GM10248 (cell line): Measurements from ENCODE around the gene LGR6.

Experiments used
- CTCF ChIA-PET: fragments of 300-600 bp; sonication (Branson Sonifier 250); formaldehyde crosslinking; extraction: SDS; loops from one replicate; lab custom pipeline; 2021; ENCODE audit warnings: antibody characterized with exemption; lab: Yijun Ruan, JAX
- POLR2A ChIA-PET: fragments of 350-650 bp; sonication (Branson Sonifier 250); formaldehyde crosslinking; extraction: SDS; loops from one replicate; lab custom pipeline; 2020; ENCODE audit warnings: antibody characterized with exemption; lab: Yijun Ruan, JAX
- DNase-seq: peaks from one replicate; pipeline ENCODE4 v3.0.0; 2012; ENCODE audit errors: extremely low spot score
- TF ChIP-seq, protein P1 (sequence below): IDR thresholded peaks from 2 replicates; pipeline ENCODE4 v1.5.1; 2012; ENCODE audit warnings: mild to moderate bottlenecking, low read depth; ENCODE audit errors: extremely low read depth, missing control alignments, control extremely low read depth

LGR6 gene

DNA sequence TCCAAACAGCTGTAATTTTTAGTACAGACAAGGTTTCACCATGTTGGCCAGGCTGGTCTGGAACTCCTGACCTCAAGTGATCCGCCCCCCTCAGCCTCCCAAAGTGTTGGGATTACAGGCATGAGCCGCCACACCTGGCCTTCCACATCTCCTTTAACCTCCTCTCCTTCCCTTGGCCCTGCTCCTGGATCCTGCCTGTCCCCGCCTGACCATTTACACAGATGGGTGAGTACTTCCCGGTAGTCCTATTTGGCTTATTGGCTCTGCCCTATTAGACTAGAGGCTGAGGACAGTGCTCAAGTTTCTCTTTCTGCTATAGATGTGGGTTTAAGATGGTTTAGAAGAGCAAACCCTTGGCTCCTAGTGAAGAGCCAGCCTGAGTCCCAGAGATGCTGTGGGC is 40.3 kb upstream of the LGR6 start:
- ChIA-PET POLR2A (interaction anchor here (0.5 kb wide), 1 partner anchor 855 kb away, joined by 6 read pairs; no protein-coding TSS in a partner anchor), CTCF (interaction anchor here (0.7 to 3.1 kb wide), 5 partner anchors 9 to 36 kb away, joined by 3 to 17 read pairs (median 13); partner anchors contain the start of gene ARL8A)
- TF ChIP-seq, protein P1, sequence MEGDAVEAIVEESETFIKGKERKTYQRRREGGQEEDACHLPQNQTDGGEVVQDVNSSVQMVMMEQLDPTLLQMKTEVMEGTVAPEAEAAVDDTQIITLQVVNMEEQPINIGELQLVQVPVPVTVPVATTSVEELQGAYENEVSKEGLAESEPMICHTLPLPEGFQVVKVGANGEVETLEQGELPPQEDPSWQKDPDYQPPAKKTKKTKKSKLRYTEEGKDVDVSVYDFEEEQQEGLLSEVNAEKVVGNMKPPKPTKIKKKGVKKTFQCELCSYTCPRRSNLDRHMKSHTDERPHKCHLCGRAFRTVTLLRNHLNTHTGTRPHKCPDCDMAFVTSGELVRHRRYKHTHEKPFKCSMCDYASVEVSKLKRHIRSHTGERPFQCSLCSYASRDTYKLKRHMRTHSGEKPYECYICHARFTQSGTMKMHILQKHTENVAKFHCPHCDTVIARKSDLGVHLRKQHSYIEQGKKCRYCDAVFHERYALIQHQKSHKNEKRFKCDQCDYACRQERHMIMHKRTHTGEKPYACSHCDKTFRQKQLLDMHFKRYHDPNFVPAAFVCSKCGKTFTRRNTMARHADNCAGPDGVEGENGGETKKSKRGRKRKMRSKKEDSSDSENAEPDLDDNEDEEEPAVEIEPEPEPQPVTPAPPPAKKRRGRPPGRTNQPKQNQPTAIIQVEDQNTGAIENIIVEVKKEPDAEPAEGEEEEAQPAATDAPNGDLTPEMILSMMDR, result no peak

DNA sequence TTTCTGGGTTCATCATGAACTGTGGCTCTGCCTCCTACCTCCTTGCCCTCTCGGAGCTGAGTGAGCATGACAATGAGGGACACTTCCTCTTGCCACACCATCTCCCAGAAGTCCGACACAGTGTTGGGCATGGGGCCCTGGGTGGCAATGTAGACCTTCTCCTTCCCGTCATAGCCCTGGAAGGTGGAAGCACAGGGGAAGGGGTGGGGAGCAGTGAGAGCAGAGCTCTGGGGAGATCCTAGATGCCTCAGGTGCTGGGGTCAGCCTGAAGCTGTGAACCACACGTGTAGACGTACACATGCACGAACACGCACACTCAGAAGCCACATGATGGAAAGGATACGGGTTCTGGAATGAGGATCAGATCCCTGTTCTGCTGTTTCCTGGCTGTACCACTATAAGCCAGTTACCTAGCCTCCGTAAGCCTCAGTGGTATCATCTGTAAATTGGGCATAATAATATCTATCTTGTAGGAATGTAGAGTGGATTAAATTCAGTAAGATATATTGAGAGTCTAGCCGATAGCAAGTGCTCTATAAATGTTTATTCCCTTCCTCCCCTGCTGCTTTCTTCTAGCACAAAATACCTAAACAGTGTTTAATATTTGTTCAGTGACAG is 39.3 kb upstream of the LGR6 start:
- ChIA-PET CTCF (interaction anchor here (0.7 to 3.1 kb wide), 16 partner anchors 8 to 565 kb away, joined by 3 to 17 read pairs (median 7); partner anchors contain the start of gene ARL8A), POLR2A (no interaction called here)
- TF ChIP-seq, protein P1, result peak; percentile 1
- no peak for DNase-seq

More for the DNA sequence above, 40.3 kb upstream of the LGR6 start:
- DNase-seq, result no peak

DNA sequence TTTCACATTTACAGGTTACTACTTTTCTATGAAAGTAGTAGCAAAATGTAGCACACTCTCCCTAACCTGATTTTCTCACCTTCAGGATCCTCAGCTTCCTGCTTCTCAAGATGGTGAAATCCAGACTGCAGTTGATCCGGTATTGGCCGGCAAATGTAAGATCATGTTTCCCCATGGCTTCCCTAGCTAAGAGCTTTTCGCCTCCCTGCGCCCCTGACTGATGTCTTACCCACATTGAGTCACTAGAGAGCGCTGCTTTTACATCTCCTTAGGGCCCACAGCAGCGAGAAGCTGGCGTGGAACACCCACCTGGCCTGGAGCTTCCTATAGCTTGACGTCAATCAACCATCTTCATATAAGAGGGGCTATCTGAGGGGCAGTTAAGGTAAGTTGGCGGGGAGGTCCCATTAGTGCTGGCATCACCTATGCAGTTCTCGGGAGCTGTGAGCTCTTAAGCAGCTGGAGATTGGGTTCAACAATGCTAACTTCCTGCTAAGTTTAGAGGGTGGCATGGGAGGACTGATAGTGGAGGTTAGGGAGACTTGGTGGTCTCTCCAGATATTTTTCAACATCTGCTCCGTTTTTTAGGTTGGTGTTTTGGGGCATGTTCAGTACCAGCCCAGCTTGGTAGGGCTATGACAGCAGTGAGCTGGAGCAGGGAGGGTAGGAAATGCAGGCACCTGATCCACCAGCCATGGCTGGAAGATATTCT is 38.7 kb upstream of the LGR6 start:
- ChIA-PET CTCF (interaction anchor here (0.6 to 3.1 kb wide), 18 partner anchors 8 to 565 kb away, joined by 3 to 17 read pairs (median 6); partner anchors contain the start of genes ARL8A and LGR6), POLR2A (no interaction called here)

DNA sequence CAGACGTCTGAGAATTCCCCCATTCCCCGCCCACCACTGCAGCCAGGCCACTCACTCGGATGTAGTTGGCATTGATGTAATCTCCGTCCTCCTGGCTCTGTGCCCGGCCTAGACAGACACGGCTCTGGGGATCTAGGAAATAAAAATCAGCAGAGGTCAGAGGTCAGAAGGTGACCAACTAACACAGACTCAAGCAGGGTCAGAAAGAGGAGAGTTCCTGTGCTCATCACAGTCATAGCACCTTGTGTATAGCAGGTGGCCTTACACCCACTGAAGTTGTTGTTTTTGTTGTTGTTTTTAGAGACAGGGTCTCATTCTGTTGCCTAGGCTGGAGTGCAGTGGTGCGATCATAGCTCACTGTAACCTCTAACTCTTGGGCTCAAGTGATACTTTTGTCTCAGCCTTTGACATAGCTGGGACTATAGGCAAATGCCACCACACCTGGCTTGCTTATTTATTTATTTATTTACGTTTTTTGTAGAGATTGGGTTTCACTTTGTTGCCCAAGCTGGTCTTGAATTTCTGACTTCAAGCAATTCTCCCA is 38.0 kb upstream of the LGR6 start:
- ChIA-PET POLR2A (no interaction called here), CTCF (interaction anchor here (0.6 to 3.1 kb wide), 15 partner anchors 8 to 564 kb away, joined by 3 to 17 read pairs (median 7); partner anchors contain the start of genes ARL8A and LGR6)
- no peak for DNase-seq
- TF ChIP-seq, protein P1, result no peak

More for the DNA sequence above, 38.7 kb upstream of the LGR6 start:
- TF ChIP-seq, protein P1, result peak; percentile 65
- DNase-seq, result peak; percentile 53

DNA sequence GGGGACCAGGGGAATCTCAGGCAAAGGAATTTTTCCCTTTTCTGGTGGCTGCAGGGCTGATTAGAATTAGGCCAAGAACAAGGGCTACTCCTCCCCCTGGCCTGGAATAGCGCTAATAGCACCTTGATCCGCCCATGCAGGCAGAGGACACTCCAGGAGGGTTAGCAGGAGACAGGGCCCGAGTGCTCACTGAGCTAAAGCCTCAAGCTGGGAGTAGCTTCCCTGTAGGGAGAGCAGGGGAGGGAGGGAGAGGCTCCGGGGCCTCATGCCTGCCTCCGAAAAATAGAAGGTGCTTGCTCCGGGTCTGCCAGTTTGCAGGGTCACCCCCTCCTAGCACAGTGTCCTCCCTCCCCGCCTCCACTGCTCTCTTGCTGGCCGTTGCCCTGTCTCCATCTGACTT is 37.0 kb upstream of the LGR6 start:
- ChIA-PET CTCF (interaction anchor here (2.7 to 3.1 kb wide), 2 partner anchors 10 to 33 kb away, joined by 15 to 17 read pairs; no protein-coding TSS in a partner anchor), POLR2A (interaction anchor here (0.5 kb wide), 1 partner anchor 1288 kb away, joined by 5 read pairs; no protein-coding TSS in a partner anchor)

More for the DNA sequence above, 37.0 kb upstream of the LGR6 start:
- TF ChIP-seq, protein P1, result no peak
- no peak for DNase-seq
